NCI-H82 (cell line): ENCODE measurements around the gene AQP9.
A peak's percentile ranks its signal among the peaks of the same experiment; 100 is the strongest.
"Not testable (repeated sequence)": the region's sequence is repeated elsewhere in the genome, so short reads cannot be mapped to it uniquely, and the experiment has no call there.

Source experiments
- DNase-seq: peaks from one replicate; lab custom pipeline; 2025; lab: John Stamatoyannopoulos, UW

Gene AQP9

GRCh38 chr15:58138106-58138505, at the start of gene AQP9:
Gene AQP9, plus strand, starts transcription at chr15:58138381. Its CDS starts 185 bp downstream, at chr15:58138566.
- DNase-seq: no peak

- no peak for DNase-seq
Observed at GRCh38 chr15:58095415-58095814, 42.8 kb upstream of the AQP9 start.

- no peak for DNase-seq
Observed at GRCh38 chr15:58096529-58097084, 41.6 kb upstream of the AQP9 start.

GRCh38 chr15:58103482-58103881, 34.7 kb upstream of the AQP9 start:
- DNase-seq: no peak

GRCh38 chr15:58108117-58108516, 30.1 kb upstream of the AQP9 start:
- DNase-seq: no peak

GRCh38 chr15:58109419-58109818, 28.8 kb upstream of the AQP9 start:
- no peak for DNase-seq

- no peak for DNase-seq
Observed at GRCh38 chr15:58110999-58111717, 27.0 kb upstream of the AQP9 start.

- DNase-seq: no peak
Observed at GRCh38 chr15:58111718-58112104, 26.5 kb upstream of the AQP9 start.

- DNase-seq: not testable (repeated sequence)
Observed at GRCh38 chr15:58113358-58113757, 24.8 kb upstream of the AQP9 start.

- no peak for DNase-seq
Observed at GRCh38 chr15:58114388-58114787, 23.8 kb upstream of the AQP9 start.

GRCh38 chr15:58114812-58115211, 23.4 kb upstream of the AQP9 start:
- DNase-seq: no peak

GRCh38 chr15:58115692-58116091, 22.5 kb upstream of the AQP9 start:
- peak; percentile 13 for DNase-seq

GRCh38 chr15:58117619-58118018, 20.6 kb upstream of the AQP9 start:
- no peak for DNase-seq

GRCh38 chr15:58118272-58118671, 19.9 kb upstream of the AQP9 start:
- no peak for DNase-seq

- no peak for DNase-seq
Observed at GRCh38 chr15:58119016-58119415, 19.2 kb upstream of the AQP9 start.

- no peak for DNase-seq
Observed at GRCh38 chr15:58124585-58124984, 13.6 kb upstream of the AQP9 start.

- no peak for DNase-seq
Observed at GRCh38 chr15:58125333-58125732, 12.8 kb upstream of the AQP9 start.

GRCh38 chr15:58134886-58135285, 3.3 kb upstream of the AQP9 start:
- DNase-seq: no peak

- no peak for DNase-seq
Observed at GRCh38 chr15:58135511-58136174, 2.5 kb upstream of the AQP9 start.

GRCh38 chr15:58136731-58137130, 1.4 kb upstream of the AQP9 start:
- DNase-seq: no peak

- no peak for DNase-seq
Observed at GRCh38 chr15:58137686-58138085, 495 bp upstream of the AQP9 start.

- no peak for DNase-seq
Observed at GRCh38 chr15:58139276-58139988, 1.3 kb downstream of the AQP9 start.
